CD14-positive monocyte (primary cell): ENCODE measurements around the gene OXLD1. TPM values are rescaled to one million over a fixed set of nuclear protein-coding genes. Genes with fewer than 3 reads are reported as not detected.

ENCODE experiments used
- DNase-seq, 3 donors: peaks; one replicate each; pipeline ENCODE4 v3.0.0-alpha.2; 2011 to 2022
- H2AFZ ChIP-seq: 2 replicates; pipeline ENCODE4 v1.6.0; 2012; ENCODE audit warnings: mild to moderate bottlenecking, low read depth, low read length, inconsistent platforms; ENCODE audit not compliant: insufficient read depth, poor library complexity, severe bottlenecking
- H3K27ac ChIP-seq, 2 donors: 1 replicate in 1 of 2; 2 replicates in 1 of 2; pipeline ENCODE4 v1.5.1; 2012 to 2013; ENCODE audit warnings: low read length in 2 of 2, control low read depth in 1 of 2, inconsistent platforms in 1 of 2, low read depth in 1 of 2, mild to moderate bottlenecking in 1 of 2
- H3K27me3 ChIP-seq, 2 donors: one replicate each; pipeline versions ENCODE4 v1.6.0 to v1.6.1; 2011 to 2013; ENCODE audit warnings: low read length in 2 of 2; ENCODE audit not compliant: control insufficient read depth in 2 of 2, insufficient read depth in 2 of 2
- H3K36me3 ChIP-seq, 2 donors: replicated peaks in 1 of 2; 1 replicate in 1 of 2; 2 replicates in 1 of 2; pipeline versions ENCODE4 v1.5.1 to v1.6.1; 2012 to 2013; ENCODE audit warnings: low read length in 2 of 2, control low read depth in 1 of 2, inconsistent platforms in 1 of 2, mild to moderate bottlenecking in 1 of 2; ENCODE audit not compliant: insufficient read depth in 2 of 2, control insufficient read depth in 1 of 2
- H3K4me1 ChIP-seq, 2 donors: 1 replicate in 1 of 2; 2 replicates in 1 of 2; pipeline versions ENCODE4 v1.5.1 to v1.6.1; 2012 to 2013; ENCODE audit warnings: low read length in 2 of 2, control low read depth in 1 of 2, inconsistent platforms in 1 of 2, mild to moderate bottlenecking in 1 of 2, moderate library complexity in 1 of 2; ENCODE audit not compliant: insufficient read depth in 2 of 2, control insufficient read depth in 1 of 2
- H3K4me2 ChIP-seq: replicated peaks from 2 replicates; pipeline ENCODE3; 2012; ENCODE audit warnings: low read length, moderate library complexity, mild to moderate bottlenecking; ENCODE audit not compliant: poor library complexity, severe bottlenecking; ENCODE audit errors: extremely low read depth
- H3K4me3 ChIP-seq, 3 experiments: fragments of 200-600 bp in 1 of 3; sonication (generic) in 1 of 3; replicated peaks in 1 of 3; 1 replicate in 2 of 3; 2 replicates in 1 of 3; pipeline ENCODE4 v1.5.1; 2011 to 2013; ENCODE audit warnings: low read length in 3 of 3, mild to moderate bottlenecking in 3 of 3, control low read depth in 2 of 3, low read depth in 2 of 3, inconsistent platforms in 1 of 3, moderate library complexity in 1 of 3
- H3K79me2 ChIP-seq: 2 replicates; pipeline ENCODE4 v1.6.0; 2012; ENCODE audit warnings: mild to moderate bottlenecking, control low read depth, inconsistent platforms, low read length, moderate library complexity; ENCODE audit not compliant: insufficient read depth
- H3K9ac ChIP-seq: 2 replicates; pipeline ENCODE4 v1.6.0; 2017; ENCODE audit warnings: low read length, mild to moderate bottlenecking; ENCODE audit not compliant: insufficient read depth, poor library complexity, severe bottlenecking
- H3K9me3 ChIP-seq, 2 donors: replicated peaks in 1 of 2; 1 replicate in 1 of 2; 2 replicates in 1 of 2; pipeline versions ENCODE4 v1.5.1 to v1.6.1; 2012 to 2013; ENCODE audit warnings: low read length in 2 of 2, control low read depth in 1 of 2; ENCODE audit not compliant: control insufficient read depth in 1 of 2, insufficient read depth in 1 of 2
- H4K20me1 ChIP-seq: 2 replicates; pipeline ENCODE4 v1.6.0; 2012; ENCODE audit warnings: mild to moderate bottlenecking, low read length, control low read depth, moderate library complexity; ENCODE audit not compliant: insufficient read depth
- H3K27ac Mint-ChIP-seq, 7 donors: one replicate each; pipeline ENCODE4 v1.8.0; 2020; ENCODE audit warnings: mild to moderate bottlenecking in 7 of 7, mixed read lengths in 7 of 7, moderate library complexity in 6 of 7, inconsistent platforms in 2 of 7
- H3K27me3 Mint-ChIP-seq, 3 donors: one replicate each; pipeline ENCODE4 v1.8.0; 2021 to 2022; ENCODE audit warnings: low read depth in 3 of 3, mild to moderate bottlenecking in 3 of 3, mixed read lengths in 3 of 3, moderate library complexity in 3 of 3, inconsistent platforms in 1 of 3
- H3K36me3 Mint-ChIP-seq, 2 donors: one replicate each; pipeline ENCODE4 v1.8.0; 2020; ENCODE audit warnings: mixed read lengths in 2 of 2, inconsistent platforms in 1 of 2, mild to moderate bottlenecking in 1 of 2
- H3K4me1 Mint-ChIP-seq: one replicate; pipeline ENCODE4 v1.8.0; 2020; ENCODE audit warnings: mild to moderate bottlenecking, mixed read lengths
- H3K4me3 Mint-ChIP-seq, 2 donors: one replicate each; pipeline ENCODE4 v1.8.0; 2020; ENCODE audit warnings: mild to moderate bottlenecking in 2 of 2, mixed read lengths in 2 of 2, moderate library complexity in 1 of 2
- H3K9me3 Mint-ChIP-seq, 7 donors: one replicate each; pipeline ENCODE4 v1.8.0; 2020 to 2022; ENCODE audit warnings: mixed read lengths in 7 of 7, mild to moderate bottlenecking in 6 of 7, moderate library complexity in 6 of 7, inconsistent platforms in 2 of 7
- WGBS: methylation state at CpG from one replicate; pipeline ENCODE4 v1.1.5; 2013; ENCODE audit warnings: missing lambda C conversion rate; ENCODE audit not compliant: insufficient coverage; 5-methylcytosine and 5-hydroxymethylcytosine counted together
- intact Hi-C, 2 donors: fragments of 100-400 bp; cut with micrococcal nuclease; formaldehyde crosslinking; loops; one replicate each; pipeline versions ENCODE4 v1.15.0 to v1.15.1; 2023
- polyA plus RNA-seq, 3 donors: library from polyadenylated mRNA; depleted of rRNA in 1 of 3; unstranded in 2 of 3; stranded (reverse) in 1 of 3; fragments of 300-500 nt in 2 of 3; fragments of >200 nt in 1 of 3; fragmentation: Illumina TruSeq in 2 of 3; gene quantifications; 1 replicate in 2 of 3; 2 replicates in 1 of 3; pipeline ENCODE4 v1.2.3, GENCODE V29; 2012 to 2021
- TF ChIP-seq, protein P1 (sequence below): fragments of 200-600 bp; IDR thresholded peaks from one replicate; pipeline ENCODE4 v1.8.0; 2022; ENCODE audit warnings: antibody characterized with exemption, mild to moderate bottlenecking

The OXLD1 gene
- polyA plus RNA-seq, 3 donors, result 46.0 to 61.1 (median 51.8) TPM

GRCh38 chr17:81713004-81713555, 46.7 kb upstream of the OXLD1 start:
- 77% methylated on average over 16 of the region's 18 CpGs for WGBS
- TF ChIP-seq, protein P1, sequence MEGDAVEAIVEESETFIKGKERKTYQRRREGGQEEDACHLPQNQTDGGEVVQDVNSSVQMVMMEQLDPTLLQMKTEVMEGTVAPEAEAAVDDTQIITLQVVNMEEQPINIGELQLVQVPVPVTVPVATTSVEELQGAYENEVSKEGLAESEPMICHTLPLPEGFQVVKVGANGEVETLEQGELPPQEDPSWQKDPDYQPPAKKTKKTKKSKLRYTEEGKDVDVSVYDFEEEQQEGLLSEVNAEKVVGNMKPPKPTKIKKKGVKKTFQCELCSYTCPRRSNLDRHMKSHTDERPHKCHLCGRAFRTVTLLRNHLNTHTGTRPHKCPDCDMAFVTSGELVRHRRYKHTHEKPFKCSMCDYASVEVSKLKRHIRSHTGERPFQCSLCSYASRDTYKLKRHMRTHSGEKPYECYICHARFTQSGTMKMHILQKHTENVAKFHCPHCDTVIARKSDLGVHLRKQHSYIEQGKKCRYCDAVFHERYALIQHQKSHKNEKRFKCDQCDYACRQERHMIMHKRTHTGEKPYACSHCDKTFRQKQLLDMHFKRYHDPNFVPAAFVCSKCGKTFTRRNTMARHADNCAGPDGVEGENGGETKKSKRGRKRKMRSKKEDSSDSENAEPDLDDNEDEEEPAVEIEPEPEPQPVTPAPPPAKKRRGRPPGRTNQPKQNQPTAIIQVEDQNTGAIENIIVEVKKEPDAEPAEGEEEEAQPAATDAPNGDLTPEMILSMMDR, result no peak
- Histone ChIP-seq H3K4me3 (peak overlapping the region in 1 of 3 experiments; percentile 78), H3K9ac (peak overlapping the region; percentile 60), H3K4me2 (peak overlapping the region; percentile 84), H3K79me2 (peaks cover 4% of the 10 kb centered on the region), H3K9me3 (no peaks in the 10 kb centered on the region), H4K20me1 (no peaks in the 10 kb centered on the region), H3K27me3 (peaks cover 0 to 8% of the 10 kb centered on the region in 2 donors), H2AFZ (peak overlapping the region; percentile 76), H3K27ac (no peak overlapping the region), H3K4me1 (peaks cover 26 to 42% of the 10 kb centered on the region in 2 donors), H3K36me3 (no peaks in the 10 kb centered on the region)
- H3K27ac Mint-ChIP-seq, result peak overlapping the region in 5 of 7 donors; percentile 38 to 81 (median 76)
- H3K4me3 Mint-ChIP-seq, result peak overlapping the region; percentile 75 to 90
- DNase-seq, result no peak
- peaks cover 0 to 21% (median 13%) of the 10 kb centered on the region in 3 donors for H3K27me3 Mint-ChIP-seq
- no peaks in the 10 kb centered on the region for H3K9me3 Mint-ChIP-seq
- peaks cover 29% of the 10 kb centered on the region for H3K4me1 Mint-ChIP-seq
- intact Hi-C loops, result loop anchor here in 1 of 2 donors (5.0 kb wide), 2 partner anchors 46 to 324 kb away; partner anchors contain the start of genes CCDC137, DCXR and OXLD1
- peaks cover 0 to 7% of the 10 kb centered on the region in 2 donors for H3K36me3 Mint-ChIP-seq

GRCh38 chr17:81712468-81713003, 46.1 kb upstream of the OXLD1 start:
- Histone ChIP-seq H3K36me3 (peaks cover under 1 to 3% of the 10 kb centered on the region in 2 donors), H2AFZ (peak overlapping the region; percentile 76), H3K27me3 (peaks cover 0 to 8% of the 10 kb centered on the region in 2 donors), H3K4me3 (peak overlapping the region; percentile 21 to 78 (median 46)), H3K9me3 (no peaks in the 10 kb centered on the region), H3K9ac (peak overlapping the region; percentile 60), H3K27ac (no peak overlapping the region), H3K79me2 (peaks cover 4% of the 10 kb centered on the region), H4K20me1 (no peaks in the 10 kb centered on the region), H3K4me2 (peak overlapping the region; percentile 84), H3K4me1 (peaks cover 26 to 42% of the 10 kb centered on the region in 2 donors)
- H3K4me3 Mint-ChIP-seq, result peak overlapping the region; percentile 75 to 90
- TF ChIP-seq, protein P1, result no peak
- DNase-seq, result no peak
- peaks cover 0 to 21% (median 13%) of the 10 kb centered on the region in 3 donors for H3K27me3 Mint-ChIP-seq
- intact Hi-C loops, result loop anchor here in 1 of 2 donors (5.0 kb wide), 2 partner anchors 45 to 325 kb away; partner anchors contain the start of genes CCDC137, DCXR and OXLD1
- no peaks in the 10 kb centered on the region for H3K9me3 Mint-ChIP-seq
- WGBS, result 5% methylated on average over 35 of the region's 41 CpGs
- peaks cover 29% of the 10 kb centered on the region for H3K4me1 Mint-ChIP-seq
- peak overlapping the region in 5 of 7 donors; percentile 38 to 81 (median 76) for H3K27ac Mint-ChIP-seq
- H3K36me3 Mint-ChIP-seq, result peaks cover under 1 to 10% of the 10 kb centered on the region in 2 donors
